ENCODE measurements around the gene ANXA2.

DNA sequence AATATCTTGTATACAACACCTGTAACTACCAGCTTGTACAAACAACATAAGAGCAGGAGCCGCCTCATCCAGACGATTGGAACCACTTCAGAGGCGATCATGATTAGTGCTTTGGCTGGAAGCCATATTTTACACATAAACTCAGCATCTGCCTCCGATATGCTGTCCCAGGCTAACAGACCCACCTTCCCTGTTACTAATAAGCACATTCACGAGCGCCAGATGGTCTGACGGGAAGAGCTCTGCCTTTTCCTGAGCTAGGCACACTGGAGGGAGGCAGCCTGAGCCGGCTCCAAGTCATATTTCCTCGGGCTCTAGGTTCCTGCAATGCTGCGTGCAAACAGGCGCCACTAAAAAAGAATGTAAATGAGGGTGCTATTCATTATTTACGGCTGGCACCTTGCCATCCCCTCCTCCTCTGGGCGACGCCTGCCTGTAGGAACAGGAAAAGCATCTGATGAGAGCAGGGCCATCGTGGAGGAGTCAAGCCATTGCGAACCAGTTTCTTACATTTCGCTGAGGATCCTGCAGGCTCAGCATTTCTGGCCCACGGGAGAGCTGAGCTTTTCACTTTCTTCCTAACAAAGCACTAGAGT is 98.2 kb downstream of the ANXA2 start:
- TF ChIP-seq, protein P1, sequence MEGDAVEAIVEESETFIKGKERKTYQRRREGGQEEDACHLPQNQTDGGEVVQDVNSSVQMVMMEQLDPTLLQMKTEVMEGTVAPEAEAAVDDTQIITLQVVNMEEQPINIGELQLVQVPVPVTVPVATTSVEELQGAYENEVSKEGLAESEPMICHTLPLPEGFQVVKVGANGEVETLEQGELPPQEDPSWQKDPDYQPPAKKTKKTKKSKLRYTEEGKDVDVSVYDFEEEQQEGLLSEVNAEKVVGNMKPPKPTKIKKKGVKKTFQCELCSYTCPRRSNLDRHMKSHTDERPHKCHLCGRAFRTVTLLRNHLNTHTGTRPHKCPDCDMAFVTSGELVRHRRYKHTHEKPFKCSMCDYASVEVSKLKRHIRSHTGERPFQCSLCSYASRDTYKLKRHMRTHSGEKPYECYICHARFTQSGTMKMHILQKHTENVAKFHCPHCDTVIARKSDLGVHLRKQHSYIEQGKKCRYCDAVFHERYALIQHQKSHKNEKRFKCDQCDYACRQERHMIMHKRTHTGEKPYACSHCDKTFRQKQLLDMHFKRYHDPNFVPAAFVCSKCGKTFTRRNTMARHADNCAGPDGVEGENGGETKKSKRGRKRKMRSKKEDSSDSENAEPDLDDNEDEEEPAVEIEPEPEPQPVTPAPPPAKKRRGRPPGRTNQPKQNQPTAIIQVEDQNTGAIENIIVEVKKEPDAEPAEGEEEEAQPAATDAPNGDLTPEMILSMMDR (IDR thresholded peaks at IDR 0.05) = no peak
- no peak for TF ChIP-seq POLR2A (IDR thresholded peaks at IDR 0.05)
